GM23248 (cell line): ENCODE measurements around the gene ACSS3. TPM values are rescaled to one million over a fixed set of nuclear protein-coding genes. Genes with fewer than 3 reads are reported as not detected.

Experiments used
- DNase-seq: peaks from one replicate; pipeline ENCODE4 v3.0.0-alpha.2; 2015
- H2AFZ ChIP-seq: fragments of 200-600 bp; sonication (generic); 2 replicates; pipeline ENCODE4 v1.6.1; 2016; ENCODE audit warnings: antibody characterized with exemption
- H3F3A ChIP-seq: fragments of 200-600 bp; sonication (generic); 2 replicates; pipeline ENCODE4 v1.6.1; 2016; ENCODE audit warnings: mild to moderate bottlenecking, antibody characterized with exemption, mixed run types; ENCODE audit not compliant: insufficient read depth
- H3K27ac ChIP-seq: fragments of 200-600 bp; sonication (generic); 2 replicates; pipeline ENCODE4 v1.5.1; 2016; ENCODE audit warnings: mild to moderate bottlenecking
- H3K27me3 ChIP-seq: fragments of 200-600 bp; sonication (generic); replicated peaks from 2 replicates; pipeline ENCODE4 v1.6.1; 2016; ENCODE audit warnings: mild to moderate bottlenecking; ENCODE audit not compliant: insufficient read depth
- H3K36me3 ChIP-seq: fragments of 200-600 bp; sonication (generic); 2 replicates; pipeline ENCODE4 v1.6.1; 2016; ENCODE audit warnings: low read depth, mild to moderate bottlenecking
- H3K4me1 ChIP-seq: fragments of 200-600 bp; sonication (generic); 2 replicates; pipeline ENCODE4 v1.6.1; 2016; ENCODE audit warnings: mild to moderate bottlenecking; ENCODE audit not compliant: insufficient read depth
- H3K4me2 ChIP-seq: fragments of 200-600 bp; sonication (generic); one replicate; pipeline ENCODE4 v1.6.1; 2016; ENCODE audit warnings: mild to moderate bottlenecking; ENCODE audit not compliant: unreplicated experiment
- H3K4me3 ChIP-seq: fragments of 200-600 bp; sonication (generic); 2 replicates; pipeline ENCODE4 v1.5.1; 2016; ENCODE audit warnings: mild to moderate bottlenecking
- H3K79me2 ChIP-seq: fragments of 200-600 bp; sonication (generic); 2 replicates; pipeline ENCODE4 v1.6.1; 2016; ENCODE audit warnings: mild to moderate bottlenecking; ENCODE audit not compliant: insufficient read depth
- H3K9ac ChIP-seq: fragments of 200-600 bp; sonication (generic); 2 replicates; pipeline ENCODE4 v1.6.1; 2016; ENCODE audit warnings: mild to moderate bottlenecking
- H3K9me2 ChIP-seq: fragments of 200-600 bp; sonication (generic); 2 replicates; pipeline ENCODE4 v1.6.1; 2016; ENCODE audit warnings: mixed run types, mild to moderate bottlenecking, moderate library complexity; ENCODE audit not compliant: insufficient read depth
- H3K9me3 ChIP-seq: fragments of 200-600 bp; sonication (generic); one replicate; pipeline ENCODE4 v1.6.1; 2017; ENCODE audit warnings: low read depth
- H4K20me1 ChIP-seq: fragments of 200-600 bp; sonication (generic); 2 replicates; pipeline ENCODE4 v1.6.0; 2016; ENCODE audit not compliant: insufficient read depth
- EZH2 ChIP-seq: fragments of 200-600 bp; sonication (generic); IDR thresholded peaks from 2 replicates; pipeline ENCODE4 v1.6.1; 2018; ENCODE audit warnings: antibody characterized with exemption, mild to moderate bottlenecking; ENCODE audit not compliant: insufficient read depth, poor library complexity, severe bottlenecking
- EZH2phosphoT487 ChIP-seq: fragments of 200-600 bp; sonication (generic); IDR thresholded peaks from 2 replicates; pipeline ENCODE4 v1.6.1; 2018; ENCODE audit warnings: antibody characterized with exemption, moderate library complexity, mild to moderate bottlenecking, low read depth; ENCODE audit not compliant: insufficient read depth
- WGBS, 2 experiments: methylation state at CpG; one replicate each; pipeline ENCODE4 v1.1.6; 2015 to 2017; ENCODE audit warnings: low lambda C conversion rate in 2 of 2, low coverage in 1 of 2; ENCODE audit errors: missing lambda C conversion rate in 2 of 2; 5-methylcytosine and 5-hydroxymethylcytosine counted together
- in situ Hi-C: fragments of 300-500 bp; cut with MboI; formaldehyde crosslinking; loops from 2 replicates; pipeline ENCODE4 v1.15.0; 2020
- polyA plus RNA-seq: library from polyadenylated mRNA; unstranded; fragments of >200 nt; fragmentation: Nextera tagmentation; extraction: Ambion mirVana; gene quantifications from 2 replicates; pipeline ENCODE4 v1.2.1, GENCODE V29; 2016
- total RNA-seq: library from RNA; depleted of rRNA; stranded (reverse); fragments of >200 nt; shearing (Covaris generic); gene quantifications from 2 replicates; pipeline ENCODE4 v1.2.3, GENCODE V29; 2014

The ACSS3 gene
- total and polyA plus RNA-seq, 2 experiments from 2014 or later = 1.5 to 1.9 TPM

- 47 to 50% methylated on average over 2 of the region's 2 CpGs for WGBS, 2 experiments
- no peaks in the 10 kb centered on the region for H3F3A ChIP-seq
Observed at GRCh38 chr12:81120961-81121360, 43.1 kb downstream of the ACSS3 start.

DNA sequence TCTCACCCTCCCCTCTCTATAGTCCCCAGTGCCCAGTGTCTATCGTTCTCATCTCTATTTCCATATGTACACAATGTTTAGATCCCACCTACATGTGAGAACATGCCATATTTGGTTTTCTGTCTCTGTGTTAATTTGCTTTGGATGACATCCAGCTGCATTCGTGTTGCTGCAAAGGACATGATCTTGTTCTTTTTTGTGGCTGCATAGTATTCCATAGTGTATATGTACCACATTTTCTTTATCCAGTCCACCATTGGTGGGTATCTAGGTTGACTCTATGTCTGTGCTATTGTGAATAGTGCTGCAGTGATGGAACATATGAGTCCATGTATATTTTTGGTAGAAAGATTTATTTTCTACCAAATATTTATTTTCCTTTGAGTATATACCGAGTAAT lies 45.7 kb downstream of the ACSS3 start:
- Histone ChIP-seq H3K79me2 (no peaks in the 10 kb centered on the region), H3K27ac (no peak overlapping the region), H3K9ac (no peak overlapping the region), H3K9me2 (no peaks in the 10 kb centered on the region), H3K4me2 (no peak overlapping the region), H3K4me3 (no peak overlapping the region), H4K20me1 (no peaks in the 10 kb centered on the region), H3K27me3 (no peaks in the 10 kb centered on the region), H2AFZ (no peak overlapping the region), H3K9me3 (no peaks in the 10 kb centered on the region), H3F3A (no peaks in the 10 kb centered on the region), H3K36me3 (no peaks in the 10 kb centered on the region), H3K4me1 (no peaks in the 10 kb centered on the region)
- WGBS, 2 experiments = 80 to 83% methylated on average over 3 of the region's 3 CpGs
- in situ Hi-C loops = no loop called here
- DNase-seq = no peak
- TF ChIP-seq EZH2phosphoT487 (no peak), EZH2 (no peak)

More at GRCh38 chr12:81120961-81121360, 43.1 kb downstream of the ACSS3 start:
- H3K36me3 ChIP-seq = no peaks in the 10 kb centered on the region
- H3K4me2 ChIP-seq = no peak overlapping the region
- H3K9me3 ChIP-seq = no peaks in the 10 kb centered on the region
- no peaks in the 10 kb centered on the region for H3K4me1 ChIP-seq
- H3K4me3 ChIP-seq = no peak overlapping the region
- in situ Hi-C loops = no loop called here
- H2AFZ ChIP-seq = no peak overlapping the region
- H4K20me1 ChIP-seq = no peaks in the 10 kb centered on the region
- TF ChIP-seq EZH2phosphoT487 (no peak), EZH2 (no peak)
- no peak overlapping the region for H3K9ac ChIP-seq
- H3K27me3 ChIP-seq = no peaks in the 10 kb centered on the region
- no peaks in the 10 kb centered on the region for H3K9me2 ChIP-seq
- no peak for DNase-seq
- H3K79me2 ChIP-seq = no peaks in the 10 kb centered on the region
- H3K27ac ChIP-seq = no peak overlapping the region

DNA sequence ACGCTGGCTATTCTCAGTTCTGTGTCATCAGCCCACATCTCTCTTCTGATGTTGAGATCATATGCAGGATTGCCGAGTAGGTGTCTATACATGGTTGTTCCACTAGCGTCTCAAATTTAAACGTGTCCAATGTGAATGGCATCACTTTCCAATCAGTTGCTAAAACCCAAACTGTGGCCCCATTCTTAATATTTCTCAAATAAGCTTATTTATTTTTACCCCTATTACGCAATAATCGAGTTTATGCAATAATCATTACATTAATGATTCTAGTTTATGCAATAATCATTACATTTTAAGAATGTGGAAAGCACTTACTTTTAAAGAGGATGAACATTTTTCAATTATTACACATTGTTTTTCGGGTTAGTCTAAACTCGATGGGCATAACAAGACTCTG lies 47.8 kb downstream of the ACSS3 start:
- H3K27ac ChIP-seq = no peak overlapping the region
- DNase-seq = no peak

GRCh38 chr12:81128930-81129554 lies 51.2 kb downstream of the ACSS3 start:
- no peak overlapping the region for H3K9ac ChIP-seq
- no peaks in the 10 kb centered on the region for H4K20me1 ChIP-seq

More for the DNA sequence above, 47.8 kb downstream of the ACSS3 start:
- H3K9me3 ChIP-seq = no peaks in the 10 kb centered on the region
- no peak overlapping the region for H3K4me3 ChIP-seq
- no peaks in the 10 kb centered on the region for H4K20me1 ChIP-seq
- H3K9me2 ChIP-seq = no peaks in the 10 kb centered on the region
- H3K79me2 ChIP-seq = no peaks in the 10 kb centered on the region
- no peak overlapping the region for H2AFZ ChIP-seq
- no peak overlapping the region for H3K4me2 ChIP-seq
- H3K9ac ChIP-seq = no peak overlapping the region
- WGBS, 2 experiments = 87 to 89% methylated on average over 8 of the region's 8 CpGs
- in situ Hi-C loops = no loop called here
- no peaks in the 10 kb centered on the region for H3K36me3 ChIP-seq
- H3F3A ChIP-seq = no peaks in the 10 kb centered on the region
- no peaks in the 10 kb centered on the region for H3K4me1 ChIP-seq
- no peaks in the 10 kb centered on the region for H3K27me3 ChIP-seq
- no peak for TF ChIP-seq EZH2

DNA sequence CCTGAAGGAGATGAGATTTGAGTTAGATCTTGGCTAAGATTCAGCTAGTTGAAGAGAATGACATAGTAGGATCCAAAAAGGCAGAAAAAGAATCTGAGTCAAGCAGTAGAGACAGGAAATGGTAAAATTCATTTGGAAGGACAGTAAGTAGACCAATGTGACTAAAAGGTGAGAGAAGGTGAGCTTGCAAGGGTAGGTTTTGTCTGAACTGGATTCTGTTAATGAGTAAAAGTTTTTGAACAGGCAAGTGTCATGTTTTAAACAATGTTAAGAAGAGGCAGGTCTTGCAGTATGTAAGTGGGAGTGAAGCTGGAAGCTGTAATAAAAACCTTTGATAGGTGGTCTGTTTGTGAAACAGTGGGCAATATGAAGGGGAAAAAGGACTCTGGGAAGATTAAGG lies 58.6 kb downstream of the ACSS3 start:
- Histone ChIP-seq H3F3A (no peaks in the 10 kb centered on the region), H3K4me3 (no peak overlapping the region), H3K79me2 (no peaks in the 10 kb centered on the region), H3K27me3 (no peaks in the 10 kb centered on the region), H2AFZ (no peak overlapping the region), H3K9me2 (no peaks in the 10 kb centered on the region), H4K20me1 (no peaks in the 10 kb centered on the region), H3K9me3 (no peaks in the 10 kb centered on the region), H3K36me3 (no peaks in the 10 kb centered on the region), H3K9ac (no peak overlapping the region), H3K4me1 (no peaks in the 10 kb centered on the region), H3K4me2 (no peak overlapping the region), H3K27ac (no peak overlapping the region)
- TF ChIP-seq EZH2phosphoT487 = no peak
- no peak for TF ChIP-seq EZH2
- DNase-seq = no peak
- in situ Hi-C loops = no loop called here

More at GRCh38 chr12:81128930-81129554, 51.2 kb downstream of the ACSS3 start:
- Histone ChIP-seq H3K4me2 (no peak overlapping the region), H3F3A (no peaks in the 10 kb centered on the region), H3K27ac (no peak overlapping the region), H3K79me2 (no peaks in the 10 kb centered on the region), H2AFZ (no peak overlapping the region), H3K4me3 (no peak overlapping the region), H3K36me3 (no peaks in the 10 kb centered on the region), H3K9me3 (no peaks in the 10 kb centered on the region), H3K9me2 (no peaks in the 10 kb centered on the region), H3K27me3 (no peaks in the 10 kb centered on the region), H3K4me1 (no peaks in the 10 kb centered on the region)
- in situ Hi-C loops = no loop called here
- 0 to 1% methylated on average over 2 of the region's 2 CpGs for WGBS, 2 experiments
- DNase-seq = peak; percentile 60
- TF ChIP-seq EZH2 (no peak), EZH2phosphoT487 (no peak)
